ENCODE measurements around the gene PRKAR2B.

The PRKAR2B gene

DNA sequence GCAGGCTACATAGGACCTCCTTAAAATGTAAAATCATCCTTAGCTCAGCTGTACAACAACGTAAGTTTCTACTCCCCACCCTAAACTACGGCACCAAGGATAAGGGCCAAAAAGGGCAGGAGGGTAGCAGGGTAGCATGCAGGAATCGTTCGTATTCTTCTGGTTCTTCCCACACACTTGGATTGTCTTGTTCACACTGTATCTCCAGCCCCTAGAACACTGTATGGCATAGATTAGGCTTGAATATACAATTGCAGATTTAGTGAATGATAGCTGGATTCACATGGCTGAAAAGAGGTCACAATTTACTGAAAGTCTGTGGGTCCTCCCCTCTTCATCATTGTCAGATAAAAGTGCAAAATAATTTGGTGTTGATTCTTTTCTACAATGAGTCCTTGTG, 28.2 kb upstream of the PRKAR2B start:
- no peak overlapping the region for H3K4me3 ChIP-seq (ENCODE audit: control insufficient read depth, low read depth, low read length)
- DNase-seq (ENCODE audit: low read depth) = no peak
- TF ChIP-seq, protein P1, sequence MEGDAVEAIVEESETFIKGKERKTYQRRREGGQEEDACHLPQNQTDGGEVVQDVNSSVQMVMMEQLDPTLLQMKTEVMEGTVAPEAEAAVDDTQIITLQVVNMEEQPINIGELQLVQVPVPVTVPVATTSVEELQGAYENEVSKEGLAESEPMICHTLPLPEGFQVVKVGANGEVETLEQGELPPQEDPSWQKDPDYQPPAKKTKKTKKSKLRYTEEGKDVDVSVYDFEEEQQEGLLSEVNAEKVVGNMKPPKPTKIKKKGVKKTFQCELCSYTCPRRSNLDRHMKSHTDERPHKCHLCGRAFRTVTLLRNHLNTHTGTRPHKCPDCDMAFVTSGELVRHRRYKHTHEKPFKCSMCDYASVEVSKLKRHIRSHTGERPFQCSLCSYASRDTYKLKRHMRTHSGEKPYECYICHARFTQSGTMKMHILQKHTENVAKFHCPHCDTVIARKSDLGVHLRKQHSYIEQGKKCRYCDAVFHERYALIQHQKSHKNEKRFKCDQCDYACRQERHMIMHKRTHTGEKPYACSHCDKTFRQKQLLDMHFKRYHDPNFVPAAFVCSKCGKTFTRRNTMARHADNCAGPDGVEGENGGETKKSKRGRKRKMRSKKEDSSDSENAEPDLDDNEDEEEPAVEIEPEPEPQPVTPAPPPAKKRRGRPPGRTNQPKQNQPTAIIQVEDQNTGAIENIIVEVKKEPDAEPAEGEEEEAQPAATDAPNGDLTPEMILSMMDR (IDR thresholded peaks at IDR 0.05; ENCODE audit: control insufficient read depth, insufficient read depth, low read depth, low read length, missing control alignments) = no peak

DNA sequence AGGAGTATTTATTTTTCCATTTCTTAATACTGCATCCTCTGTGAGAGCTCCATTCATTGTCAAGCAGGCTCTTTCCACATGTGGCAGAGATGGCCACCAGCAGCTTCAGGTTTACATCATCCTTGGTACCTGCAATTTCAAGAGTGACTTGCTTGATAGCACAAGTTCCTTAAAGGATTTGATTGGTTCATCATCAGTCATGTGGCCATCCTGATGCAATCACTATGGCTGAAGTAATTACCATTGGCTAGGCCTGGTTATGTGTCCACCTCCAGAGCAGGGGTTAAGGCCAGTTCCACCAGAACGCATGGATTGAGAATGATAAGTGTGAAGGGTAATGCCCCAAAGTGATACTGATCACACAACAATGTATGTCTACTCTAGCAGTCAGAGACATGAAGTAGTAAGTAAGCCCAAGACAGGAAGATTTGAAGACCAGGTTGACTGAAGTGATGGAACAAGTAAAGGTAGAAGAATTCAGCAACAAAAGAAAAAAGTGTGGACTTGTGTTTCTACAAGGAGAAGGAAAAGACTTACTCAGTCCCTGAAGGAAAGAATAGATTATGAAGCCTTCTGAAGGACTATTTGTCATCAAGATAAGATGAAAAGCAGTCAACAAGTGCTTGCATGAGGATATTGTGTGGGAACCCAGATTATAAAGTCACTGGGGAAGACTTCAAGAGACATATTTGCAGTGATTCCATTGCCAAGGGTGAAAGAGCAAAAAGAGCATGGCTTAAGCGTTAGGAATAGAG, 26.4 kb upstream of the PRKAR2B start:
- H3K4me3 ChIP-seq (ENCODE audit: control insufficient read depth, low read depth, low read length) = no peak overlapping the region
- DNase-seq (ENCODE audit: low read depth) = no peak
- TF ChIP-seq, protein P1 (IDR thresholded peaks at IDR 0.05; ENCODE audit: control insufficient read depth, insufficient read depth, low read depth, low read length, missing control alignments) = no peak

DNA sequence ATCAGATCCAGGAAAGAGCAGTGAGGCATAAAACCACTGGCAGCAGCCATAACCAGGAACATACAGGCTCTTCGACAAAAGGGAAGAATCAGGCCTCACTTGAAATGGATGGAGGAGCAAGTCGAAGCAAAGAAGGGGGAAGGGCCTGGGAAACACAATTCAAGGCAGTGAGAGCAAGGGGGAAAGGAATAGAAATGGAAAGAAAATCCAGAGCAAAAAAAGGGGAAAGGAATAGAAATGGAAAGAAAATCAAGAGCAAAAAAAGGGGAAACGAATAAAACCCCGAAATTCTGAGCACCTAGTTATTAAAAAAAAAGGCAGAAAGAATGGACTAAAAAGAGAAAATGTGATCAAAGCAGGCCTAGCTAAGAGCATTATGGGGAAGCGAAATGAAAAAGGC, 24.1 kb upstream of the PRKAR2B start:
- no peak overlapping the region for H3K4me3 ChIP-seq (ENCODE audit: control insufficient read depth, low read depth, low read length)
- DNase-seq (ENCODE audit: low read depth) = no peak
- TF ChIP-seq, protein P1 (IDR thresholded peaks at IDR 0.05; ENCODE audit: control insufficient read depth, insufficient read depth, low read depth, low read length, missing control alignments) = no peak

DNA sequence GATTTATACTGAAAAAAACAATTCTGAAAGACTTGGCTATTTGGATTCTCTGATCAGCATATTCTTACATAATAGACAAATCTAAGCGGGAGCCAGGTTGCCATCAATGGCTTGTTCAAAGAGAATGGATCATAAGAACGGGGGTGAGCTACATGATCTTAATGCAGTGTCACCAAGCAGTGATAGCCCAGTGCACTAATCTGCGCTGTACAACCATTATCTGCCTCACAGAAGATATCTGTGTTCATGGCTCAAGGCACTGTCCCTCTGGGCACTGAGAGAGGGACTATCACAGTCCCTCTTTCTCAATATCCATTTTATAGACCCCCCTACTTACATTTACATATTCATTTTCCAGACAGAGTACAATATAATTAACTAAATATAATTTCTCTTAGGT, 22.9 kb upstream of the PRKAR2B start:
- no peak for DNase-seq (ENCODE audit: low read depth)
- no peak overlapping the region for H3K4me3 ChIP-seq (ENCODE audit: control insufficient read depth, low read depth, low read length)
- TF ChIP-seq, protein P1 (IDR thresholded peaks at IDR 0.05; ENCODE audit: control insufficient read depth, insufficient read depth, low read depth, low read length, missing control alignments) = no peak

DNA sequence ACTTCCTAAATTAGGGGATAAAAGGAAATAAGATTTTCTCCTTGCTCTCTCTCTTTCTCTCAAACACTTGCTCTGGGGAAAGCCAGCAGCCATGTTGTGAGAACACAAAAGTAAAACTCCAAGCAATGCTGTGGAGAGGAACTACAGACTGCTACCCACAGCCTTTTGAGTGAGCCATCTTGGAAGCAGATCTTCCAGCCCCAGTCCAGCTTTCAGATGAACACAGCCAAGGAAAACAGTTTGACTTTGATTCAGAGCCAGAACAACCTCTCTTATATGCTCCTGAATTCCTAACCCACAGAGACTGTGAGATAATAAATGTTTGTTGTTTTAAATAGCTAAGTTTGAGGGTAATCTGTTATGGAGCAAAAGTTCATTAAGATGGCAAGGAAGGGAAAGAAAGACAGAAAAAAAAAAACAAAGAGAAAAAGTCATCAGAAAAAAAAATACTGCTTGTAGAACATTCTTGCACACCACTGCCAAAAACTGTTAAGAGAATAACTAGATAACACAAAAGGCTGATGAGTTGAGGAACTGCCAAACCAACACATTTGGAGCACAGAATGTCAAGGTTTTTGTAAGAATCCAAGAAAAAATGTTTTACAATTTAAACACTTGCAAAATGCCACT, 20.9 kb upstream of the PRKAR2B start:
- DNase-seq (ENCODE audit: low read depth) = no peak
- no peak overlapping the region for H3K4me3 ChIP-seq (ENCODE audit: control insufficient read depth, low read depth, low read length)
- TF ChIP-seq, protein P1 (IDR thresholded peaks at IDR 0.05; ENCODE audit: control insufficient read depth, insufficient read depth, low read depth, low read length, missing control alignments) = no peak

DNA sequence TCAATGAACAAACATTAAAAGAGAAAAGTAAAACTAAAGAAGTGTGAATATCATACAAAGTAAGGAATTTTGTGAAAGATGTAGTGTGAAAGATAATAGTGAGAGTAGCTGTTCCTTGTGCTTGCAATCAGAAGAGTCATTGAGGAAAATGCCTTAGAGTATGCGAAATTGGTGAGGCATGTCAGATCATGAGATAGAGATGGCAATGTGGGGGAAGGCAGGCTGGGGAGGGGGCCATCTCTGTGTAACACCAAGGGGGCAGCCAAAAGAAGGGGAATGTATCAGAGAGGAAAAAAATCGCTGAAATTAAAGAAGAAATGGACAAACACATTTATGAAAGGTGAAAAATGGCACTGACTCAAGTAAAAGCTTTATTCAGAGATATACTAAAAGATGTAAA, 19.6 kb upstream of the PRKAR2B start:
- no peak overlapping the region for H3K4me3 ChIP-seq (ENCODE audit: control insufficient read depth, low read depth, low read length)

More for the DNA sequence above, 19.6 kb upstream of the PRKAR2B start:
- TF ChIP-seq, protein P1 (IDR thresholded peaks at IDR 0.05; ENCODE audit: control insufficient read depth, insufficient read depth, low read depth, low read length, missing control alignments) = no peak
- DNase-seq (ENCODE audit: low read depth) = no peak

Data from AG09309 (cell line).